ENCODE data around the gene CCDC74B.
"Not testable (repeated sequence)": the region's sequence is repeated elsewhere in the genome, so short reads cannot be mapped to it uniquely, and the experiment has no call there.

CCDC74B gene

GRCh38 chr2:130165293-130166016 lies 20.5 kb upstream of the CCDC74B start:
- no peak for DNase-seq

GRCh38 chr2:130162968-130163367 lies 18.1 kb upstream of the CCDC74B start:
- no peak for DNase-seq

DNA sequence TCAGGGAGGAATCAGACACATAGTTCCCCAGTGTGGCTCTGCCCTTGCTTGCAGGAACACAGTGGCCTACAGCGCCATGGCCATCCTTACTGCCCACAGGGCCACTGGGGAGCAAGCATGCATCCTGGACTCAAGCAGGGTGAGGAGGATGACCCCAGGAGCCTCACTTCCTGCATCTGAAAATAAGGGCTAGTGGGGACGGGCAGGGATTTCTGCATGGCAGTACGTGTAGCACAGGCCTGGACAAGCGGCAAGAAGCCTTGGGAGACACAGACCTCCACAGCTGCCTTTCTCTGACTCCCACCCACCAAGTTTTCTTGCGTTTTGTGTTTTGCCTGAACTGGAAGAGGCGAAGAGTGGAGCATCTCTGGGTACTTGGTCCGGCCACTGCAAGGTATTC lies 17.6 kb upstream of the CCDC74B start:
- DNase-seq: not testable (repeated sequence)

DNA sequence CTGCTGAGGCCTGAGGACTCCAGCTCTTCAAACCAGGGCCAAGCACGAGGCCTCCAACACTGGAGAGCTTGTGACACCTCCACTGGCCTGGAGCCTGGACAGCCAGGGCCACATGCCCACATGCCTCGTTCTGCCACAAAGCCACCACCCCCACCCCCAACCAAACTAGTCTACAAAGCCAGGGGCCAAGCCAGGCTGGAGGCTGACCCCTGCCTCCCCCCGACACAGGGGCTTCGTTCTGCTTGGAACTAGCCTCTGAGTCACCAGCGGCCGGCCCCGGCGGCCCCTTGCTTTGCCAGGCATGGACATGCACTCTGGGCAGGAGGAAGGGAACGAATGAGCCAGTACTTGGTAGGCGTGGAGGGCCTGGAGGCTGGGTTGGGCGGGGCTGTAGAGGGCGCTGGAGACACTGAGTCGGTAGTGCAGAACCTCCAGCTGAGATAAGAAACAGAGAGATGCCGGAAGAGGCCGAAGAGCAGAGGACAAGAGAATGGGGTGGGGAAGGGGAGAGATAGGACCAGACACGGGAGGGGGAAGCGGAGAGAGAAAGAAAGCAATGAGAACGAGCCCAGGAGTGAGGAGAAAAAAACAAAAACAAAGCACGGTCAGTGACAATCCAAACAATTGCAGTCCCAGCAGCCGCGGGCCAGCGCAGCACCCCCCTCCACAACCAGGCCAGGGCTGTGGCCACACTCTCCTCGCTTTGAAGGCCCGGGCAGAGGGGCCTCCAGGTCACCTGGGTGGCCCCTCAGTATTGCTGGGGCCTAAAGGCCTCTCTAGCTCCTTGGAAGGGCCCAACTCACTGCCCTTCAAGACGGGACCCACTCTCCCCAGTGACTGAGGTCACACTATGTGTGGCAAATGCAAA lies 16.2 kb upstream of the CCDC74B start:
- not testable (repeated sequence) for DNase-seq

GRCh38 chr2:130160131-130160530 lies 15.2 kb upstream of the CCDC74B start:
- DNase-seq: no peak

GRCh38 chr2:130159376-130159775 lies 14.5 kb upstream of the CCDC74B start:
- not testable (repeated sequence) for DNase-seq

DNA sequence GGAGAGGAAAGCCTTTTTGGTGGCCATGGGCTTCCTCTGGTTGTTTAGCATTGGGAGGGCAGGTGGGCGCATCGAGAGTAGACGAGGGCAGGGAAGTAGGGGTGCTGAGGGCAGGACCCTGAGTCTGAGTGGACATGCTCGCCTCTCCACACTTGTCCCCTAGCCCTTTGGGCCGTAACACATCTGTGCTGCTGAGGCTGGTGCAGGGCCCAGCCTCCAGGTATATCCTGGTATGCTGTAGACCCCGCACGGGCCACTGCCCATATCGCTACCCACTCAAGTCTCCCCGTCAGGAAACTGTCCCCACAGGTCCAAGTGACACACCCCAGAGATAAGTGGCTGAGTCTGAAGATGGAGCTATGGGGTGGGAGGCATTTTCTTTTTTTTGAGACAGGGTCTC lies 13.7 kb upstream of the CCDC74B start:
- DNase-seq: no peak

DNA sequence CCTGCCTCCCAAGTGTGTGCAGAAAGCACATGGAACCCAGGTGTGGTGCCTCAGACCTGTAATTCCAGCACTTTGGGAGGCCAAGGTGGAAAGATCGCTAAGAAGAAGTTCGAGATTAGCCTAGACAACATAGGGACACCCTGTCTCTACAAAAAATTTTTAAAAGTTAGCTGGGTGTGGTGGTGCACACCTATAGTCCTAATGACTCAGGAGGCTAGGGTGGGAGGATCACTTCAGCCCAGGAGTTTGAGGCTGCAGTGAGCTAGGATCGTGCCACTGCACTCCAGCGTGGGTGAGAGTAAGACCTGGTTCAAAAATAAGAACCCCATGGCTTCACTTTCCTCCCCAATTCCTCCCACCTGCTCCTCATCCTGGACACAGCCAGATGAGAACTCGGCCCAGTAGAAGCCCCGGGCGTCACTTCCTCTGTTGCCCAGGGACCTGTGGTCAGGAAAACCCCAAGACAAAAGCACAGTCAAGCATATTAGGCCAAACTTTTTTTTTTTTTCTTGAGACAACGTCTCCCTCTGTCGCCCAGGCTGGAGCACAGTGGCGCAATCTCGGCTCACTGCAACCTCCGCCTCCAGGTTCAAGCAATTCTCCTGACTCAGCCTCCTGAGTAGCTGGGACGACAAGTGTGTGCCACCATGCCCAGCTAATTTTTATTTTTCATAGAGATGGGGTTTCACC lies 13.1 kb upstream of the CCDC74B start:
- not testable (repeated sequence) for DNase-seq

GRCh38 chr2:130157354-130157753 lies 12.4 kb upstream of the CCDC74B start:
- not testable (repeated sequence) for DNase-seq

GRCh38 chr2:130156624-130157004 lies 11.7 kb upstream of the CCDC74B start:
- no peak for DNase-seq

- not testable (repeated sequence) for DNase-seq
Observed at GRCh38 chr2:130155956-130156623, 11.2 kb upstream of the CCDC74B start.

DNA sequence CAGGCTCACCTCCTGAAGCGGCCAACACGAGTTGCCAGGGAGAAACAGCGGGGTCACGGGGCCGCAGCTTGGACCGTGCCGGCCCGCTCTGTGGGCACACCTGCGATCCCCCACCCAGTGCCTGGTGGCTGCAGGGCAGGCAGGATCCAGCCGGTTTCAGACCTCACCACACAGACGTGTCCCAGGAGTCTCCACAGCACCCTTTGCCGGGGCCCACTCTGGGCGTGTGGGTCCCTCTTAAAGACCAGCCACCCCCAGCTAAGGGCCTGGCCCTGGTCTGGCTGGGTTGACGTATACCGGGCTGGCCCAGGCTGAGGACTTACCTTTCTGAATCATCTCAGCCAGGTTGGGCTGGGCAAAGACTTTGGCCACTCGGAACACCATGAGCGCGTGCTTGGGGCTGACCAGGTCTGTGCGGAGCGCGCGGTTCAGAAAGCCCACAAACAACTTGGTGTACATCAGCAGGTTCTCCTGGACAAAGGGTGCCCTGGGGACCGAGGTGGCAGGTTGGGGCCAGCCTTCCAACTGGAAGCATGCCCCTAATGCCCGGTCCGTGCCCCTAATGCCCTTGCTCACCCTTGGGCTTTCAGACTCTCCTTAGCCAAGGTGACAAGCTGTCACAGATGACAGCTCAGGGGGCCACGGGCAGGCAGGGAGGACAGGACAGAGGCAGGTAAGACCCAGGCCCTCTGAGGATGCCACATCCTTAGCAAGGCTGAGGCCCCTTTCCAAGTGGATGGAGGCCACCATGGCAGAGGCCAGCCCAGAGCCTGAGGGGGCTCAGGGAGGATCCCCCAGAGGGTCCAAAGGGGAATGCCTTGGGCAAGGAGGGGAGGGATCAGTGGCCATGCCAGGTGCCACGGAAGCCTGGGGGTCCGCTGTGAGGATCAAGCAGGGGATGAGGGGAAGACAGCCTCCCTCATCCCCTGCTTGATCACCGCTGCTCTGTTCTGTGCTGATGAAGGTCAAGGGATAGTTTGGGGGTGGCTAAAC lies 10.2 kb upstream of the CCDC74B start:
- DNase-seq: no peak

DNA sequence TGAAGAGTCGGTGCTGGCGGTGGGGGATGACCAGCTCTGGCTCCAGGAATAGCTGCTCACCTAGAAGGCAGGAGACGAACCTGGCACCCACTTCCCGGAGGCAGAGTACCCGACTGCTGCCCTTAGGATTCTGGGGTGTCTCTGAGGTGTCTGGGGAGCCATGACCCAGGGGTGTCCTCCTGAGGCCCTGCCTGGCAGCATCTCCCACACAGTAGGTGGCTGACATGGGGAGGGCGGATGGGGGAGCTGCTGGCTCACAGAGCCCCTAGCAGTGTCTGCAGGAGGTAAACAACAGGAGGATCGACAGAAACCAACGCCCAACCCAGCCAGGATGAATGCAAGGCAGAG lies 9.5 kb upstream of the CCDC74B start:
- DNase-seq: not testable (repeated sequence)

- DNase-seq: not testable (repeated sequence)
Observed at GRCh38 chr2:130153721-130154422, 9.0 kb upstream of the CCDC74B start.

- no peak for DNase-seq
Observed at GRCh38 chr2:130152816-130153595, 8.1 kb upstream of the CCDC74B start.

GRCh38 chr2:130152136-130152815 lies 7.4 kb upstream of the CCDC74B start:
- not testable (repeated sequence) for DNase-seq

DNA sequence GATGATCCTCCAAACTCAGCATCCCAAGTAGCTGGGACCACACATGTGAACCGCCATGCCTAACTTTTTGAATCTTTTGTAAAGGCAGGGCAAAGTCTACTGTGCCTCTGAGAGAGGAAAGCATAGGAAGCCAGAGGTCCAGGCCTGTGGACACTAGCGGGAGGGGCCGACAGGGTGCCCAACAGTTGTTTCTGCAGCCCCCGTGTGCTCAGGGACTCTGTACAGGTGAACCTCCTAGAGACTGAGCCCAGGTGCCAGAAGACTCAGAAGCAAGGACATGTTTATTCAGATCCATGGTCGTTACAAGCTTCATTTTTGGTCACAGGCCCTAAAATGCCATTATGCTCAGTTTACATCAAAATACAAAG lies 6.2 kb upstream of the CCDC74B start:
- not testable (repeated sequence) for DNase-seq

GRCh38 chr2:130150181-130151144 lies 5.6 kb upstream of the CCDC74B start:
- no peak for DNase-seq

All from activated naive CD4-positive, alpha-beta T cell treated with Interleukin-2 at 50 U/mL for 16 hours (primary cell).